K562 (cell line): ENCODE results near the gene FCRL2. TPM values are rescaled to one million over a fixed set of nuclear protein-coding genes. Genes with fewer than 3 reads are reported as not detected.

ENCODE experiments used
- ATAC-seq: fragments of 200-7000 bp; cut with Tn5 transposase; 3 replicates; pipeline ENCODE4 v1.9.1; 2020; ENCODE audit warnings: moderate library complexity
- BruUV-seq: library from RNA; stranded (reverse); fragments of 400-500 nt; replicated peaks from 2 replicates; lab custom pipeline; 2021; lab: Mats Ljungman, UMichigan
- CTCF ChIA-PET: fragments of 300-600 bp; formaldehyde crosslinking; extraction: SDS; loops from one replicate; lab custom pipeline; 2021; ENCODE audit warnings: low intra/inter-chr PET ratio; lab: Yijun Ruan, JAX
- POLR2A ChIA-PET: fragments of 300-600, 350-650 bp; sonication (Branson Sonifier 250); formaldehyde crosslinking; extraction: SDS; loops from one replicate; lab custom pipeline; 2021; ENCODE audit warnings: antibody characterized with exemption, inconsistent platforms; lab: Yijun Ruan, JAX
- DNase-seq, 4 experiments: peaks; one replicate each; pipeline versions ENCODE4 v3.0.0 to v3.0.0-alpha.2; 2011 to 2018; ENCODE audit warnings: low spot score in 3 of 4, mixed read lengths in 3 of 4; ENCODE audit errors: extremely low read depth in 1 of 4
- FAIRE-seq: peaks from 2 replicates; lab custom pipeline; 2011; peaks lifted over from hg19 to GRCh38; lab: Jason Lieb, UNC
- H2AFZ ChIP-seq: 2 replicates; pipeline ENCODE4 v1.6.0; 2011; ENCODE audit warnings: low read depth, low read length, control low read depth, inconsistent platforms
- H3K27ac ChIP-seq: fragments of 200-600 bp; 3 replicates; pipeline ENCODE4 v1.8.0; 2011; ENCODE audit warnings: low read depth, mild to moderate bottlenecking, control low read depth, inconsistent platforms, low read length, moderate library complexity, mixed read lengths; ENCODE audit errors: extremely low read depth
- H3K27me3 ChIP-seq, 2 experiments: fragments of 300-600 bp in 1 of 2; 2 replicates in 1 of 2; 3 replicates in 1 of 2; pipeline versions ENCODE4 v1.6.0 to v1.8.0; 2011; ENCODE audit warnings: inconsistent platforms in 2 of 2, low read length in 2 of 2, mild to moderate bottlenecking in 1 of 2, mixed read lengths in 1 of 2, moderate library complexity in 1 of 2; ENCODE audit not compliant: control insufficient read depth in 2 of 2, insufficient read depth in 2 of 2
- H3K36me3 ChIP-seq: fragments of 300-600 bp; 3 replicates; pipeline ENCODE4 v1.8.0; 2011; ENCODE audit warnings: mild to moderate bottlenecking, low read length, inconsistent platforms; ENCODE audit not compliant: control insufficient read depth, insufficient read depth
- H3K4me1 ChIP-seq, 2 experiments: fragments of 200-600 bp in 1 of 2; replicated peaks in 1 of 2; 2 replicates in 1 of 2; 3 replicates in 1 of 2; pipeline versions ENCODE4 v1.5.1 to v1.8.0; 2011; ENCODE audit warnings: inconsistent platforms in 2 of 2, low read length in 2 of 2, mild to moderate bottlenecking in 1 of 2, mixed read lengths in 1 of 2, moderate library complexity in 1 of 2; ENCODE audit not compliant: control insufficient read depth in 2 of 2, insufficient read depth in 2 of 2
- H3K4me2 ChIP-seq: 2 replicates; pipeline ENCODE4 v1.6.1; 2011; ENCODE audit warnings: low read length, control low read depth, inconsistent platforms, mixed read lengths; ENCODE audit not compliant: insufficient read depth
- H3K4me3 ChIP-seq: fragments of 200-600 bp; sonication (generic), shearing (Covaris generic); 2 replicates; pipeline ENCODE4 v1.5.1; 2016; ENCODE audit warnings: control low read depth, inconsistent platforms
- H3K79me2 ChIP-seq: fragments of 200-600 bp; 3 replicates; pipeline ENCODE4 v1.8.0; 2011; ENCODE audit warnings: low read length, inconsistent platforms; ENCODE audit not compliant: control insufficient read depth, insufficient read depth
- H3K9ac ChIP-seq, 2 experiments: 2 replicates each; pipeline versions ENCODE4 v1.6.0 to v1.6.1; 2011; ENCODE audit warnings: low read depth in 2 of 2, low read length in 2 of 2, control low read depth in 1 of 2, inconsistent platforms in 1 of 2, mild to moderate bottlenecking in 1 of 2, mixed read lengths in 1 of 2; ENCODE audit not compliant: insufficient read depth in 1 of 2
- H3K9me1 ChIP-seq: one replicate; pipeline ENCODE4 v1.6.0; 2011; ENCODE audit warnings: inconsistent platforms, mild to moderate bottlenecking, low read length, moderate library complexity; ENCODE audit not compliant: control insufficient read depth, insufficient read depth
- H3K9me3 ChIP-seq: replicated peaks from 2 replicates; pipeline ENCODE4 v1.5.1; 2011; ENCODE audit warnings: low read depth, low read length, inconsistent platforms; ENCODE audit not compliant: control insufficient read depth, insufficient read depth
- H4K20me1 ChIP-seq: replicated peaks from 2 replicates; pipeline ENCODE4 v1.6.1; 2011; ENCODE audit warnings: low read length, inconsistent platforms, mixed read lengths; ENCODE audit not compliant: control insufficient read depth, insufficient read depth
- FOXK1 ChIP-seq: sonication (generic); formaldehyde crosslinking; IDR thresholded peaks from 2 replicates; pipeline ENCODE4 v1.8.0; 2022; ENCODE audit warnings: missing genetic modification reagents, mild to moderate bottlenecking, borderline replicate concordance
- KDM1A ChIP-seq, 2 experiments: fragments of 450-650 bp; IDR thresholded peaks; 2 replicates each; pipeline ENCODE4 v1.6.1; 2016; ENCODE audit warnings: mild to moderate bottlenecking in 2 of 2
- MECOM ChIP-seq: fragments of 250-450 bp; sonication (Bioruptor Pico); IDR thresholded peaks from 2 replicates; pipeline ENCODE4 v1.8.0; 2022; ENCODE audit warnings: inconsistent platforms
- NUFIP1 ChIP-seq: fragments of 450-650 bp; IDR thresholded peaks from 2 replicates; pipeline ENCODE4 v1.6.1; 2018; ENCODE audit not compliant: partially characterized antibody
- PTRF ChIP-seq: fragments of 450-650 bp; IDR thresholded peaks from 2 replicates; pipeline ENCODE4 v1.6.1; 2016; ENCODE audit warnings: mild to moderate bottlenecking, missing genetic modification characterization, missing compliant biosample characterization
- RHOXF2B ChIP-seq: fragments of 250-450 bp; sonication (Bioruptor Pico); conservative IDR thresholded peaks from 2 replicates; pipeline ENCODE4 v1.5.1; 2021
- SREBF2 ChIP-seq: sonication (generic); formaldehyde crosslinking; IDR thresholded peaks from 2 replicates; pipeline ENCODE4 v1.4.0; 2020; ENCODE audit warnings: mild to moderate bottlenecking, missing genetic modification reagents
- ZNF197 ChIP-seq: fragments of 200-800 bp; sonication (Bioruptor generic); IDR thresholded peaks from 2 replicates; pipeline ENCODE4 v1.6.1; 2016; ENCODE audit warnings: low read depth, missing genetic modification characterization, missing compliant biosample characterization
- ZNF316 ChIP-seq: fragments of 450-650 bp; IDR thresholded peaks from 2 replicates; pipeline ENCODE4 v1.6.1; 2016
- ZNF511 ChIP-seq: sonication (generic); formaldehyde crosslinking; IDR thresholded peaks from 2 replicates; pipeline ENCODE4 v1.8.0; 2022; ENCODE audit warnings: mild to moderate bottlenecking, missing genetic modification reagents
- ZNF561 ChIP-seq: fragments of 450-650 bp; formaldehyde crosslinking; conservative IDR thresholded peaks from 2 replicates; pipeline ENCODE4 v1.4.0; 2020; ENCODE audit warnings: mild to moderate bottlenecking, moderate library complexity
- WGBS: fragments of 100-300 bp; shearing (Covaris generic); methylation state at CpG from one replicate; pipeline ENCODE4 v1.1.6; 2016; ENCODE audit warnings: low coverage, mixed read lengths; ENCODE audit not compliant: insufficient coverage; ENCODE audit errors: missing lambda C conversion rate; 5-methylcytosine and 5-hydroxymethylcytosine counted together
- in situ Hi-C: fragments of 300-500 bp; cut with MboI; formaldehyde crosslinking; loops from 4 replicates; pipeline ENCODE4 v1.15.0; 2018; ENCODE audit warnings: inconsistent platforms, mixed read lengths
- intact Hi-C: fragments of 100-400 bp; cut with micrococcal nuclease; formaldehyde crosslinking; loops from 2 replicates; pipeline ENCODE4 v1.14.2; 2022
- polyA plus RNA-seq, 8 experiments: library from polyadenylated mRNA; depleted of rRNA in 4 of 8; stranded (reverse) in 5 of 8; unstranded in 3 of 8; fragments of >200 nt; fragmentation: Nextera tagmentation in 2 of 8; fragmentation: Illumina TruSeq in 1 of 8; extraction: Ambion mirVana in 2 of 8; extraction: Trizol in 1 of 8; gene quantifications; 2 replicates each; pipeline versions ENCODE4 v1.2.1 to v1.2.3, GENCODE V29; 2011 to 2014; ENCODE audit warnings: inconsistent platforms in 1 of 8, missing spikeins in 1 of 8
- total RNA-seq, 7 experiments: library from RNA; depleted of rRNA in 6 of 7; stranded (reverse); fragments of >200 nt in 6 of 7; fragmentation: Illumina TruSeq in 2 of 7; extraction: Trizol in 2 of 7; gene quantifications; 2 replicates each; pipeline versions ENCODE4 v1.2.1 to v1.2.3, GENCODE V29; 2011 to 2021; ENCODE audit warnings: low replicate concordance in 1 of 7

The FCRL2 gene
- total and polyA plus RNA-seq, 9 of the 15 experiments (the other 6 are each of a cell fraction or from before 2014, with no cell fraction given), result not detected

- POLR2A ChIA-PET, result no interaction called here
- Histone ChIP-seq H3K36me3 (no peaks in the 10 kb centered on the region), H3K9me1 (no peaks in the 10 kb centered on the region), H3K4me1 (no peaks in the 10 kb centered on the region), H3K27ac (no peak overlapping the region), H2AFZ (no peak overlapping the region), H4K20me1 (no peaks in the 10 kb centered on the region), H3K9me3 (no peaks in the 10 kb centered on the region), H3K79me2 (no peaks in the 10 kb centered on the region), H3K9ac (no peak overlapping the region), H3K4me3 (no peak overlapping the region), H3K27me3 (no peaks in the 10 kb centered on the region), H3K4me2 (no peak overlapping the region)
- BruUV-seq, result no TSS peak
- ATAC-seq, result no peak
- WGBS, result 5% methylated on average over 4 of the region's 4 CpGs
- CTCF ChIA-PET, result no interaction called here
- no peak for TF ChIP-seq NUFIP1
- TF ChIP-seq PTRF (tag), result no peak
- TF ChIP-seq ZNF511 (CRISPR knock-in tag), result no peak
- no peak for TF ChIP-seq MECOM (CRISPR knock-in tag)
- no peak for TF ChIP-seq RHOXF2B
- no peak for TF ChIP-seq SREBF2
- no peak for TF ChIP-seq ZNF316
- TF ChIP-seq KDM1A (IDR thresholded peaks at IDR 0.05), result no peak
- no peak for TF ChIP-seq FOXK1 (CRISPR knock-in tag)
- no peak for TF ChIP-seq ZNF561 (CRISPR knock-in tag)
- no peak for TF ChIP-seq ZNF197 (CRISPR knock-in tag)
- no peak for FAIRE-seq
- in situ Hi-C loops (no loop called here), intact Hi-C loops (no loop called here)
- no peak for DNase-seq
Measured at GRCh38 chr1:157775101-157775870, 1.6 kb downstream of the FCRL2 start.
